Measurements from ENCODE around the gene HYAL3.

Gene HYAL3

DNA sequence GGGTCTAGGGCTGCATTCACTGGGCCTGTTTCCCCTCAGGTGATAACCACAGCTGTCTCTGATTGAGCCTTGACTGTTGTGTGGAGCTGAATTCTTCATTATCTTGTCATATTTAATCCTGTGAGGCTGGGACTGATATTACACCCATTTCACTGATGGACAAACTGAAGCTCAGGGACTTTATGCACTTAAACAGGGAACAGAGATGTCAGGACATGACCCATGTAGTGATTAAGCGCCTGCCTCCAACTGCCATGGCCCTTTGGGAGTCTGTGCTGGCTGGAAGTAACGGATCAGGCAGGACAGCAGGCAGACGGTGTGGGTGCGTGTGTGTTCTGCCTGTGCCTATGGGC, 55.7 kb downstream of the HYAL3 start:
- no peak for DNase-seq
- H3K27ac ChIP-seq (ENCODE audit: low read depth, low read length), result peak overlapping the region; percentile 41
- H3K36me3 ChIP-seq (ENCODE audit: control insufficient read depth in 1 of 2, insufficient read depth in 2 of 2, low read length in 2 of 2), result peaks cover 16 to 18% of the 10 kb centered on the region in 2 experiments
- no peak overlapping the region for H4K12ac ChIP-seq (ENCODE audit: low read depth, low read length)
- H3K9ac ChIP-seq (ENCODE audit: low read length), result no peak overlapping the region
- peaks cover 39 to 50% of the 10 kb centered on the region in 2 experiments for H3K4me1 ChIP-seq (ENCODE audit: control insufficient read depth in 1 of 2, insufficient read depth in 2 of 2, low read length in 2 of 2)
- peak overlapping the region; percentile 36 for H3K4ac ChIP-seq (ENCODE audit: low read depth, low read length)
- no peak overlapping the region for H3K23ac ChIP-seq (ENCODE audit: low read length)
- H3K4me2 ChIP-seq (ENCODE audit: low read length), result no peak overlapping the region
- H3K79me1 ChIP-seq (ENCODE audit: low read length), result peaks cover 12% of the 10 kb centered on the region
- H3K14ac ChIP-seq (ENCODE audit: low read length), result no peak overlapping the region
- H4K8ac ChIP-seq (ENCODE audit: low read depth, low read length), result no peak overlapping the region
- H2AFZ ChIP-seq (ENCODE audit: insufficient read depth, low read length, poor library complexity), result no peak overlapping the region
- H4K91ac ChIP-seq (ENCODE audit: low read depth, low read length), result peak overlapping the region; percentile 41
- H3K4me3 ChIP-seq (ENCODE audit: low read depth, low read length), result no peak overlapping the region
- no peaks in the 10 kb centered on the region for H3K9me3 ChIP-seq (ENCODE audit: insufficient read depth, low read depth, low read length)
- peak overlapping the region; percentile 14 for H2BK5ac ChIP-seq (ENCODE audit: low read depth, low read length, poor library complexity)
- H2AK5ac ChIP-seq (ENCODE audit: low read length), result no peak overlapping the region
- no peak overlapping the region for H2BK120ac ChIP-seq (ENCODE audit: insufficient read depth, low read length, poor library complexity)
- peaks cover 12% of the 10 kb centered on the region for H3K79me2 ChIP-seq (ENCODE audit: control insufficient read depth, insufficient read depth, low read length, poor library complexity)
- WGBS (ENCODE audit: extremely low coverage, insufficient coverage, insufficient read length), result no CpG with 5 or more reads among the region's 4 CpGs
- no peaks in the 10 kb centered on the region for H3K27me3 ChIP-seq (ENCODE audit: insufficient read depth, low read length)
- H2BK12ac ChIP-seq (ENCODE audit: low read length), result no peak overlapping the region
- no peak overlapping the region for H3K18ac ChIP-seq (ENCODE audit: low read length)

DNA sequence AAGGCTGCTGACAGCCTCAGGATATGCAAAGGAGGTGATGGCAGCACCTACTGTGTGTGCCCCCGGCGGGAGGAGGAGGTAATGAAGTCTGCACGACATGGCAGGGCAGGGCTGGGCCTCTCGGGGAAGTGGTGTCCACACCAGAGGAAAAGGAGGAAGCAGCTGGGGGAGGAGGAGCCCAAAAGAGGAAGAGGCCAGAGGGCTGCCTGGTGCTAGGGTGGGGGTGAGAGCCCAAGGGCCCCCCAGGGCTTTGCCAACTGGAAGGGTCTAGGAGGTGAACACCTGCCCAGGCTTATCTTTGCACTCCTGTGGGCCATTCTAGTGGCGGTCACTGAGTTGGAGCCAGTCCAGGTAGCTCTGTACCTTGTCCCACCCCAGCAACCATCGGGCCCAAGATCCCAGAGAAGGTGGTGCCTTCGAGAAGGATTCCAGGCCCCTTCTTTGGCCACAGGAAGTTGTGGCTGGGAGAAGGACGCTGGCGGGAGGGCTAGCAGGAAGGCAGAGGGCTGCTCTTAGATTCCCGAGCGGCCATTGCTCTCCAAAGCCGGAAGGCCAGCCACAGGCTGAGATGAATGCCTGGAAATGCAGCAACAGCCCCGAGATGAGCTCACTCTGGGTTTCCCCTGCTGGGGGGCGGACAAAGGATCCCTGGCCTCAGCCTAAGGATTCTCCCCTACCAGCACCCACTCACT, 56.2 kb downstream of the HYAL3 start:
- no CpG with 5 or more reads among the region's 14 CpGs for WGBS (ENCODE audit: extremely low coverage, insufficient coverage, insufficient read length)
- Histone ChIP-seq H3K4me3 (ENCODE audit: low read depth, low read length) (peak overlapping the region; percentile 21), H3K79me2 (ENCODE audit: control insufficient read depth, insufficient read depth, low read length, poor library complexity) (peaks cover 12% of the 10 kb centered on the region)

More for the DNA sequence above, 56.2 kb downstream of the HYAL3 start:
- Histone ChIP-seq H3K27me3 (ENCODE audit: insufficient read depth, low read length) (no peaks in the 10 kb centered on the region), H3K9me3 (ENCODE audit: insufficient read depth, low read depth, low read length) (no peaks in the 10 kb centered on the region), H3K79me1 (ENCODE audit: low read length) (peaks cover 12% of the 10 kb centered on the region), H3K36me3 (ENCODE audit: control insufficient read depth in 1 of 2, insufficient read depth in 2 of 2, low read length in 2 of 2) (peaks cover 16 to 21% of the 10 kb centered on the region in 2 experiments), H4K91ac (ENCODE audit: low read depth, low read length) (peak overlapping the region; percentile 41), H2BK5ac (ENCODE audit: low read depth, low read length, poor library complexity) (peak overlapping the region; percentile 14), H3K4ac (ENCODE audit: low read depth, low read length) (peak overlapping the region; percentile 36), H4K12ac (ENCODE audit: low read depth, low read length) (no peak overlapping the region), H2BK120ac (ENCODE audit: insufficient read depth, low read length, poor library complexity) (no peak overlapping the region), H3K14ac (ENCODE audit: low read length) (no peak overlapping the region), H2BK12ac (ENCODE audit: low read length) (no peak overlapping the region), H2AFZ (ENCODE audit: insufficient read depth, low read length, poor library complexity) (no peak overlapping the region), H3K23ac (ENCODE audit: low read length) (no peak overlapping the region), H2AK5ac (ENCODE audit: low read length) (peak overlapping the region; percentile 14), H3K27ac (ENCODE audit: low read depth, low read length) (peak overlapping the region; percentile 41), H4K8ac (ENCODE audit: low read depth, low read length) (peak overlapping the region; percentile 14), H3K18ac (ENCODE audit: low read length) (peak overlapping the region; percentile 39), H3K9ac (ENCODE audit: low read length) (no peak overlapping the region), H3K4me2 (ENCODE audit: low read length) (no peak overlapping the region), H3K4me1 (ENCODE audit: control insufficient read depth in 1 of 2, insufficient read depth in 2 of 2, low read length in 2 of 2) (peaks cover 39 to 48% of the 10 kb centered on the region in 2 experiments)
- peak; percentile 65 to 77 for DNase-seq
